Esophagus muscularis mucosa (tissue), 4 donors: ENCODE measurements around the gene CYB5A. TPM values are rescaled to one million over a fixed set of nuclear protein-coding genes. Genes with fewer than 3 reads are reported as not detected.

Experiments
- DNase-seq: peaks from one replicate; pipeline ENCODE4 v3.0.0-alpha.2; 2017; ENCODE audit errors: extremely low spot score
- H3K27ac ChIP-seq, 4 donors: fragments of 200-600 bp; sonication (generic); replicated peaks in 1 of 4; 1 replicate in 3 of 4; 2 replicates in 1 of 4; pipeline ENCODE4 v1.5.1; 2016 to 2019; ENCODE audit warnings: mild to moderate bottlenecking in 1 of 4
- H3K27me3 ChIP-seq, 4 donors: fragments of 200-600 bp; sonication (generic); one replicate each; pipeline versions ENCODE4 v1.5.1 to v1.6.0; 2016 to 2019
- H3K36me3 ChIP-seq, 4 donors: fragments of 200-600 bp; sonication (generic); one replicate each; pipeline ENCODE4 v1.5.1; 2016 to 2019
- H3K4me1 ChIP-seq, 4 donors: fragments of 200-600 bp; sonication (generic); one replicate each; pipeline ENCODE4 v1.5.1; 2016 to 2019
- H3K4me3 ChIP-seq, 4 donors: fragments of 200-600 bp; sonication (generic); 1 replicate in 2 of 4; 2 replicates in 2 of 4; pipeline ENCODE4 v1.5.1; 2016 to 2019; ENCODE audit warnings: mild to moderate bottlenecking in 4 of 4, moderate library complexity in 1 of 4
- H3K9me3 ChIP-seq, 4 donors: fragments of 200-600 bp; sonication (generic); 1 replicate in 3 of 4; 2 replicates in 1 of 4; pipeline ENCODE4 v1.5.1; 2016 to 2019
- CTCF ChIP-seq, 3 experiments: fragments of 200-600 bp in 2 of 3; fragments of 450-650 bp in 1 of 3; sonication (generic) in 2 of 3; IDR thresholded peaks; one replicate each; pipeline ENCODE4 v1.5.1; 2017 to 2019; ENCODE audit warnings: antibody characterized with exemption in 3 of 3, mild to moderate bottlenecking in 2 of 3, moderate library complexity in 1 of 3
- EP300 ChIP-seq: sonication (generic); formaldehyde crosslinking; IDR thresholded peaks from one replicate; pipeline ENCODE4 v1.6.1; 2017; ENCODE audit warnings: antibody characterized with exemption
- POLR2A ChIP-seq: fragments of 450-650 bp; IDR thresholded peaks from one replicate; pipeline ENCODE4 v1.6.1; 2017; ENCODE audit warnings: antibody characterized with exemption, moderate library complexity, mild to moderate bottlenecking, low read depth
- POLR2AphosphoS5 ChIP-seq, 2 donors: sonication (generic); formaldehyde crosslinking; IDR thresholded peaks; one replicate each; pipeline ENCODE4 v1.6.1; 2017; ENCODE audit warnings: antibody characterized with exemption in 2 of 2
- WGBS: methylation state at CpG from one replicate; pipeline ENCODE4 v1.1.5; 2018; 5-methylcytosine and 5-hydroxymethylcytosine counted together
- intact Hi-C: fragments of 100-400 bp; cut with DNase I; formaldehyde crosslinking; loops from one replicate; pipeline ENCODE4 v1.15.1; 2023
- total RNA-seq, 4 donors: library from RNA; depleted of rRNA; stranded (reverse); fragments of >200 nt; gene quantifications; one replicate each; pipeline versions ENCODE4 v1.1.0 to v1.2.1, GENCODE V29; 2016

The CYB5A gene
- total RNA-seq, 4 donors from 2014 or later = 77.7 to 99.4 (median 81.5) TPM

- no peaks in the 10 kb centered on the region for H3K9me3 ChIP-seq
- no peak overlapping the region for H3K27ac ChIP-seq
- whole genome bisulfite sequencing = 85% methylated on average over 2 of the region's 2 CpGs
- no peaks in the 10 kb centered on the region for H3K27me3 ChIP-seq
- TF ChIP-seq CTCF (IDR thresholded peaks at IDR 0.05) (no peak), EP300 (no peak), POLR2A (no peak), POLR2AphosphoS5 (IDR thresholded peaks at IDR 0.05) (no peak)
- intact Hi-C loops = no loop called here
- no peak for DNase-seq
- no peaks in the 10 kb centered on the region for H3K36me3 ChIP-seq
- H3K4me3 ChIP-seq = no peak overlapping the region
- H3K4me1 ChIP-seq = no peaks in the 10 kb centered on the region
Measured at GRCh38 chr18:74244554-74244953, 47.2 kb downstream of the CYB5A start.

GRCh38 chr18:74243127-74243526 lies 48.6 kb downstream of the CYB5A start:
- intact Hi-C loops = no loop called here
- H3K9me3 ChIP-seq = no peaks in the 10 kb centered on the region
- H3K4me1 ChIP-seq = no peaks in the 10 kb centered on the region
- no peaks in the 10 kb centered on the region for H3K36me3 ChIP-seq
- 68% methylated on average over 4 of the region's 4 CpGs for WGBS
- no peak overlapping the region for H3K27ac ChIP-seq
- H3K27me3 ChIP-seq = no peaks in the 10 kb centered on the region
- no peak for DNase-seq
- TF ChIP-seq POLR2A (no peak), POLR2AphosphoS5 (IDR thresholded peaks at IDR 0.05) (no peak), CTCF (IDR thresholded peaks at IDR 0.05) (no peak), EP300 (no peak)
- H3K4me3 ChIP-seq = no peak overlapping the region

- intact Hi-C loops = no loop called here
- Histone ChIP-seq H3K27ac (no peak overlapping the region), H3K4me1 (no peaks in the 10 kb centered on the region), H3K4me3 (no peak overlapping the region), H3K9me3 (no peaks in the 10 kb centered on the region), H3K36me3 (no peaks in the 10 kb centered on the region), H3K27me3 (no peaks in the 10 kb centered on the region)
- TF ChIP-seq CTCF (IDR thresholded peaks at IDR 0.05) = peak in 1 of 3 experiments; percentile 6
- TF ChIP-seq POLR2AphosphoS5 (IDR thresholded peaks at IDR 0.05) = no peak
- no peak for TF ChIP-seq EP300
- no peak for TF ChIP-seq POLR2A
- no peak for DNase-seq
- WGBS = 74% methylated on average over 17 of the region's 17 CpGs
Measured at GRCh38 chr18:74242438-74243096, 49.2 kb downstream of the CYB5A start.

- 82% methylated on average over 3 of the region's 3 CpGs for whole genome bisulfite sequencing
- Histone ChIP-seq H3K4me3 (no peak overlapping the region), H3K27me3 (no peaks in the 10 kb centered on the region), H3K27ac (no peak overlapping the region), H3K36me3 (no peaks in the 10 kb centered on the region), H3K4me1 (no peaks in the 10 kb centered on the region), H3K9me3 (no peaks in the 10 kb centered on the region)
- TF ChIP-seq CTCF (IDR thresholded peaks at IDR 0.05) (no peak), POLR2AphosphoS5 (IDR thresholded peaks at IDR 0.05) (no peak), POLR2A (no peak), EP300 (no peak)
- DNase-seq = no peak
- intact Hi-C loops = no loop called here
Measured at GRCh38 chr18:74241970-74242369, 49.8 kb downstream of the CYB5A start.

- intact Hi-C loops = no loop called here
- TF ChIP-seq EP300 = no peak
- no peak for TF ChIP-seq POLR2AphosphoS5 (IDR thresholded peaks at IDR 0.05)
- TF ChIP-seq POLR2A = no peak
- Histone ChIP-seq H3K36me3 (no peaks in the 10 kb centered on the region), H3K27ac (no peak overlapping the region), H3K4me3 (no peak overlapping the region), H3K9me3 (no peaks in the 10 kb centered on the region), H3K27me3 (no peaks in the 10 kb centered on the region), H3K4me1 (no peaks in the 10 kb centered on the region)
- DNase-seq = no peak
- WGBS = 91% methylated on average over 4 of the region's 4 CpGs
Measured at GRCh38 chr18:74241426-74241825, 50.3 kb downstream of the CYB5A start.
